DND-41 (cell line): ENCODE results near the gene LRRC23.

Experiments used
- ATAC-seq: fragments of 200-7000 bp; cut with Tn5 transposase; 3 replicates; pipeline ENCODE4 v1.9.1; 2021; ENCODE audit warnings: low read depth; ENCODE audit not compliant: insufficient read depth
- DNase-seq: peaks from one replicate; pipeline ENCODE4 v3.0.0-alpha.2; 2020
- H2AFZ ChIP-seq: 2 replicates; pipeline ENCODE4 v1.6.0; 2012; ENCODE audit warnings: low read depth, low read length
- H3K27ac ChIP-seq: 2 replicates; pipeline ENCODE4 v1.5.1; 2012; ENCODE audit warnings: low read length, inconsistent platforms
- H3K27me3 ChIP-seq: fragments of 200-600 bp; sonication (generic); 2 replicates; pipeline ENCODE4 v1.6.0; 2012; ENCODE audit warnings: low read length, mild to moderate bottlenecking, inconsistent platforms; ENCODE audit not compliant: insufficient read depth, poor library complexity
- H3K36me3 ChIP-seq: 2 replicates; pipeline ENCODE4 v1.5.1; 2012; ENCODE audit warnings: low read length, inconsistent platforms; ENCODE audit not compliant: insufficient read depth
- H3K4me1 ChIP-seq: 2 replicates; pipeline ENCODE4 v1.5.1; 2012; ENCODE audit warnings: mild to moderate bottlenecking, low read length; ENCODE audit not compliant: insufficient read depth
- H3K4me2 ChIP-seq: 2 replicates; pipeline ENCODE4 v1.6.0; 2012; ENCODE audit warnings: mild to moderate bottlenecking, moderate library complexity, low read length, inconsistent platforms; ENCODE audit not compliant: insufficient read depth
- H3K4me3 ChIP-seq, 2 experiments: fragments of 200-600 bp in 1 of 2; shearing (Covaris generic) in 1 of 2; 2 replicates each; pipeline ENCODE4 v1.5.1; 2012 to 2016; ENCODE audit warnings: inconsistent platforms in 2 of 2, low read length in 2 of 2, mild to moderate bottlenecking in 2 of 2, low read depth in 1 of 2, moderate library complexity in 1 of 2
- H3K79me2 ChIP-seq: 2 replicates; pipeline ENCODE4 v1.6.0; 2012; ENCODE audit warnings: low read length, inconsistent platforms; ENCODE audit not compliant: insufficient read depth
- H3K9ac ChIP-seq: 2 replicates; pipeline ENCODE4 v1.6.0; 2012; ENCODE audit warnings: low read depth, mild to moderate bottlenecking, inconsistent platforms, low read length, moderate library complexity
- H3K9me3 ChIP-seq: 2 replicates; pipeline ENCODE4 v1.5.1; 2012; ENCODE audit warnings: low read length, moderate library complexity, mild to moderate bottlenecking, inconsistent platforms; ENCODE audit not compliant: insufficient read depth, severe bottlenecking
- H4K20me1 ChIP-seq: 2 replicates; pipeline ENCODE4 v1.6.0; 2012; ENCODE audit warnings: low read length; ENCODE audit not compliant: insufficient read depth
- CTCF ChIP-seq: IDR thresholded peaks from 2 replicates; pipeline ENCODE4 v1.5.1; 2012; ENCODE audit warnings: borderline replicate concordance, low read length, moderate library complexity, mild to moderate bottlenecking; ENCODE audit not compliant: poor library complexity, severe bottlenecking; ENCODE audit errors: extremely low read depth
- EZH2 ChIP-seq: IDR thresholded peaks from 3 replicates; pipeline ENCODE4 v1.6.1; 2012; ENCODE audit warnings: borderline replicate concordance, low read depth, mild to moderate bottlenecking, moderate library complexity, low read length, inconsistent platforms; ENCODE audit not compliant: severe bottlenecking

LRRC23 gene

GRCh38 chr12:6953442-6954315 lies 49.1 kb downstream of the LRRC23 start:
- Histone ChIP-seq H3K4me1 (peaks cover 45% of the 10 kb centered on the region), H3K4me2 (peak overlapping the region; percentile 50), H3K79me2 (no peaks in the 10 kb centered on the region), H3K36me3 (no peaks in the 10 kb centered on the region), H4K20me1 (no peaks in the 10 kb centered on the region), H3K27ac (peak overlapping the region; percentile 76), H3K9me3 (no peaks in the 10 kb centered on the region), H3K27me3 (no peaks in the 10 kb centered on the region), H2AFZ (peak overlapping the region; percentile 24), H3K4me3 (peak overlapping the region in 1 of 2 experiments; percentile 30; a peak in 1 of 4 replicates), H3K9ac (peak overlapping the region; percentile 40)
- DNase-seq: peak; percentile 81
- peak; percentile 82 for ATAC-seq
- TF ChIP-seq EZH2: no peak
- TF ChIP-seq CTCF: no peak

GRCh38 chr12:6954316-6955107 lies 49.9 kb downstream of the LRRC23 start:
- peak overlapping the region; percentile 31 for H3K9ac ChIP-seq
- H3K4me1 ChIP-seq: peaks cover 54% of the 10 kb centered on the region
- H4K20me1 ChIP-seq: no peaks in the 10 kb centered on the region
- H3K79me2 ChIP-seq: no peaks in the 10 kb centered on the region
- ATAC-seq: no peak
- no peaks in the 10 kb centered on the region for H3K36me3 ChIP-seq
- DNase-seq: no peak
- H2AFZ ChIP-seq: peak overlapping the region; percentile 24; the same call in 1 of the 2 replicates
- H3K27me3 ChIP-seq: no peaks in the 10 kb centered on the region
- H3K4me2 ChIP-seq: peak overlapping the region; percentile 50
- TF ChIP-seq EZH2 (no peak), CTCF (no peak)
- H3K9me3 ChIP-seq: no peaks in the 10 kb centered on the region
- H3K27ac ChIP-seq: peak overlapping the region; percentile 76
- peak overlapping the region in 1 of 2 experiments; percentile 28; a peak in 1 of 4 replicates for H3K4me3 ChIP-seq

DNA sequence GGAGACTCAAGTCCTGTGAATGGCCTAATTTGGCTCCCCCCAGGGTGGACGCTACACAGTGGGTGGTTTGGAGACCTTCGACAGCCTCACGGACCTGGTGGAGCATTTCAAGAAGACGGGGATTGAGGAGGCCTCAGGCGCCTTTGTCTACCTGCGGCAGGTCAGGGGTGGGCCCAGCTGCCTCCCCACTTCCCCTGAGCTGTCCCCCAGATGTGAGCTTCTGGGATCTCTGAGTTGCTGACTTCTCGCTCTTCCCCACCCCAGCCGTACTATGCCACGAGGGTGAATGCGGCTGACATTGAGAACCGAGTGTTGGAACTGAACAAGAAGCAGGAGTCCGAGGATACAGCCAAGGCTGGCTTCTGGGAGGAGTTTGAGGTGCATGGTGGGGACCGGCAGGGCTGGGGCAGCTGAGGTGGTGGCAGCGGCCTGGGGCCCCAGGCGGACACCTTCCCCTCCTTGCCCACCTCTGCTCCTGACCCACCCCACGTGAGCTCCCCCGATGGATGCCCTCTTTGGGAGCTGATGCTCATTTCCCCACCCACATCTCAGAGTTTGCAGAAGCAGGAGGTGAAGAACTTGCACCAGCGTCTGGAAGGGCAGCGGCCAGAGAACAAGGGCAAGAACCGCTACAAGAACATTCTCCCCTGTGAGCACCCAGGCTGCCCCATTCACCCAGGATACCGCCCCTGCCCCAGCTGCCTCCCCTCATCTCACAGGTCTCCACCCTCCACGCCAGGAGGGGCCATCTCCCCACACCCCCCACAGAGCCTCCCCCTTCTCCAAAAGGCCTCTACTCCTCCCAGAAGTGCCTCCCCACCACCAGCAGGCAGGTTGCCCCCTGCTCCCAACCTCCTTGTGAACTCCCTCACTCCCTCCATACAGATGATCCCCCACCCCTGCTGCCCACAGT lies 50.7 kb downstream of the LRRC23 start:
- H3K79me2 ChIP-seq: no peaks in the 10 kb centered on the region
- no peak overlapping the region for H2AFZ ChIP-seq
- H4K20me1 ChIP-seq: no peaks in the 10 kb centered on the region
- no peak overlapping the region for H3K9ac ChIP-seq
- H3K27me3 ChIP-seq: no peaks in the 10 kb centered on the region
- ATAC-seq (no peak), DNase-seq (no peak)
- no peak overlapping the region for H3K4me2 ChIP-seq
- no peaks in the 10 kb centered on the region for H3K36me3 ChIP-seq
- H3K9me3 ChIP-seq: no peaks in the 10 kb centered on the region
- H3K4me3 ChIP-seq: no peak overlapping the region
- no peak overlapping the region for H3K27ac ChIP-seq
- peaks cover 57% of the 10 kb centered on the region for H3K4me1 ChIP-seq
- TF ChIP-seq CTCF (no peak), EZH2 (no peak)
